Activated naive CD4-positive, alpha-beta T cell treated with anti-CD3 and anti-CD28 coated beads, Interleukin-2, amount 50 U/mL, for 72 hours (primary cell): ENCODE data around the gene CPSF4. TPM values are rescaled to one million over a fixed set of nuclear protein-coding genes. Genes with fewer than 3 reads are reported as not detected.

Experiments
- ATAC-seq, 2 donors: fragments of 150-1000 bp; cut with Tn5 transposase; 2 replicates each; pipeline ENCODE4 v1.10.0; 2021; ENCODE audit warnings: mild to moderate bottlenecking in 2 of 2, moderate library complexity in 2 of 2
- DNase-seq, 2 donors: peaks; one replicate each; pipeline ENCODE4 v3.0.0; 2021 to 2022; ENCODE audit warnings: low spot score in 2 of 2
- H3K27ac Mint-ChIP-seq, 2 donors: one replicate each; pipeline ENCODE4 v1.8.0; 2022; ENCODE audit warnings: mild to moderate bottlenecking in 2 of 2, mixed read lengths in 2 of 2
- H3K36me3 Mint-ChIP-seq, 2 donors: one replicate each; pipeline ENCODE4 v1.8.0; 2022; ENCODE audit warnings: mixed read lengths in 2 of 2
- H3K9me3 Mint-ChIP-seq, 2 donors: one replicate each; pipeline ENCODE4 v1.8.0; 2022; ENCODE audit warnings: mixed read lengths in 2 of 2
- total RNA-seq, 2 donors: library from RNA; stranded (reverse); gene quantifications; one replicate each; pipeline ENCODE4 v1.2.3, GENCODE V29; 2022

Gene CPSF4
- total RNA-seq = 10 to 100 TPM; 47.5 to 62.1 TPM

DNA sequence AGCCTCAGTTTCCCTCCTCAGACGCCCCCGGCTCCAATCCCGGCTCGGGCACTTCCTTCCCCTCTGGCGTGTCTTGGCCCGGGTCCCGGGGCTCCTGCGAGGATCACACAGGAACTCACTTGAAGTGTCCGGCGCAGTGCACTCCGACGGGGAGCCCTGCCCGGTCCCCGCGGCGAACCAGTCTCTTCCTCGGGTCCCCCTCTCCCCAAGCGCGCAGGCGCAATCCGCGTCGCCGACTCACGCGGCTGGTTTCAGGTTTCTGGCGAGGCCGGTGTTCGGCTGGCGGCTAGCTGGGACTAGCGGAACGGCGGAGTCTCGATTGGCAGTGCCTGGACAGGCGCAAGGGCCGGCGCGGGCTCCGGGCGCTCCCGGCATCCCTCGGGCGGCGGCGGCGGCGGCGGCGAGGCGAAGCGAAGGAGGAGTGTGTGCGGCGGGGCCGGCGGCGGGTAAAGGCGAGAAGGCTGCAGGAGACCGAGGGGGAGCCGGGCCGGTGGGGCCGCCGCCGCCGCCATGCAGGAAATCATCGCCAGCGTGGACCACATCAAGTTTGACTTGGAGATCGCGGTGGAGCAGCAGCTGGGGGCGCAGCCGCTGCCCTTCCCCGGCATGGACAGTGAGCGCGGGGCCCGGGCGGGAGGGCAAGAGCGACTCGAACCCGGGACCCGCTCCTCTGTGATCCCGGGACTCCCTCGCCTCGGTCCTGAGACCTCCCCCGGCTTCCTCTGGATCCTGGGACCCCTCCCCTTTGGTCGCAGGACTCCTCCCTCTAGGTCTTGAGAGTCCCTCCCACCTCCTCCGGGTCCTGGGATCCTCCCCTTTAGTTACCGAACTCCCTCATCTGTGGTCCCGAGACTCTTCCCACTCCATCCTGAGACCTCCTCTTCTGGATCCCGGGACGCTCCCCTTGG, at the start of gene CPSF4, which contains the start of gene PTCD1:
Gene CPSF4 (plus strand): TSS at position 371 of the 908 bp plus-strand sequence. CDS start 140 bp downstream, at position 511.
Gene PTCD1 (minus strand): TSS at position 226 of the 908 bp plus-strand sequence. CDS start 3,556 bp downstream, outside the sequence.
- Mint-ChIP-seq H3K36me3 (peaks cover 12 to 32% of the 10 kb centered on the region in 2 donors), H3K9me3 (no peaks in the 10 kb centered on the region), H3K27ac (peak within 1 kb of the TSS; percentile 89 to 99)
- DNase-seq (peak; percentile 91 to 94), ATAC-seq (peak; percentile 89 to 92)

GRCh38 chr7:99389772-99390171, 49.0 kb upstream of the CPSF4 start:
- no peak for DNase-seq
- Mint-ChIP-seq H3K27ac (no peak overlapping the region), H3K9me3 (no peaks in the 10 kb centered on the region), H3K36me3 (peaks cover 7 to 21% of the 10 kb centered on the region in 2 donors)
- ATAC-seq = no peak

DNA sequence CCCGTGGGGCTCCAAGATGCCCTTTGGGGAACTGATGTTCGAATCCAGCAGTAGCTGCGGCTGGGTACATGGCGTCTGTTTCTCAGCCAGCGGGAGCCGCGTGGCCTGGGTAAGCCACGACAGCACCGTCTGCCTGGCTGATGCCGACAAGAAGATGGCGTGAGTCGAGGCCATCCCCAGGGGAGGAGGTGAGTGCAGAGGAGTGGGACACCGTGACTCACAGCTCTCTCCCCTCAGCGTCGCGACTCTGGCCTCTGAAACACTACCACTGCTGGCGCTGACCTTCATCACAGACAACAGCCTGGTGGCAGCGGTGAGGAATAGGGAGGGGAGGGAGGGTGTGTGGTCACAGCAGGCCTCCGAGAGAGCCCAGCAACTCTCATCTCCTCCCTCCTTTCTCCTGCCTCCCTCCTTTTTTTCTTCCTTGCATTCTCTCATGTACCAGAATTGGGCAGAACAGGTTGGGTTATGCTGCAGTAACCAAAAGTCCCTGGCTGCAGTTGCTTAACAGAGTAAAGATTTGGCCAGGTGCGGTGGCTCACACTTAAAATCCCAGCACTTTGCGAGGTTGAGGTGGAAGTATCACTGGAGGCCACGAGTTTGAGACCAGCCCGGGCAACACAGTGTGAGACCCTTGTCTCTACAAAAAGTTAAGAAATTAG, 47.7 kb upstream of the CPSF4 start:
- DNase-seq (no peak), ATAC-seq (no peak)
- Mint-ChIP-seq H3K9me3 (no peaks in the 10 kb centered on the region), H3K36me3 (peaks cover 7 to 21% of the 10 kb centered on the region in 2 donors), H3K27ac (peak overlapping the region; percentile 35 to 60)

- Mint-ChIP-seq H3K9me3 (no peaks in the 10 kb centered on the region), H3K36me3 (peaks cover 7 to 21% of the 10 kb centered on the region in 2 donors), H3K27ac (peak overlapping the region; percentile 47 to 75)
- DNase-seq = no peak
- no peak for ATAC-seq
Observed at GRCh38 chr7:99392046-99392445, 46.7 kb upstream of the CPSF4 start.

GRCh38 chr7:99392659-99393354, 45.9 kb upstream of the CPSF4 start:
- Mint-ChIP-seq H3K27ac (peak overlapping the region; percentile 75 to 85), H3K9me3 (no peaks in the 10 kb centered on the region), H3K36me3 (peaks cover 7 to 23% of the 10 kb centered on the region in 2 donors)
- ATAC-seq (peak; percentile 77 to 89), DNase-seq (peak in 1 of 2 donors; percentile 75)

- Mint-ChIP-seq H3K36me3 (peaks cover 0 to 26% of the 10 kb centered on the region in 2 donors), H3K9me3 (no peaks in the 10 kb centered on the region), H3K27ac (peak overlapping the region; percentile 75 to 90)
- DNase-seq = no peak
- peak in 1 of 2 donors; percentile 17 for ATAC-seq
Observed at GRCh38 chr7:99393355-99394187, 45.2 kb upstream of the CPSF4 start.

GRCh38 chr7:99394188-99394502, 44.6 kb upstream of the CPSF4 start:
- Mint-ChIP-seq H3K27ac (peak overlapping the region; percentile 75 to 90), H3K36me3 (peaks cover 0 to 26% of the 10 kb centered on the region in 2 donors), H3K9me3 (no peaks in the 10 kb centered on the region)
- DNase-seq (no peak), ATAC-seq (no peak)

DNA sequence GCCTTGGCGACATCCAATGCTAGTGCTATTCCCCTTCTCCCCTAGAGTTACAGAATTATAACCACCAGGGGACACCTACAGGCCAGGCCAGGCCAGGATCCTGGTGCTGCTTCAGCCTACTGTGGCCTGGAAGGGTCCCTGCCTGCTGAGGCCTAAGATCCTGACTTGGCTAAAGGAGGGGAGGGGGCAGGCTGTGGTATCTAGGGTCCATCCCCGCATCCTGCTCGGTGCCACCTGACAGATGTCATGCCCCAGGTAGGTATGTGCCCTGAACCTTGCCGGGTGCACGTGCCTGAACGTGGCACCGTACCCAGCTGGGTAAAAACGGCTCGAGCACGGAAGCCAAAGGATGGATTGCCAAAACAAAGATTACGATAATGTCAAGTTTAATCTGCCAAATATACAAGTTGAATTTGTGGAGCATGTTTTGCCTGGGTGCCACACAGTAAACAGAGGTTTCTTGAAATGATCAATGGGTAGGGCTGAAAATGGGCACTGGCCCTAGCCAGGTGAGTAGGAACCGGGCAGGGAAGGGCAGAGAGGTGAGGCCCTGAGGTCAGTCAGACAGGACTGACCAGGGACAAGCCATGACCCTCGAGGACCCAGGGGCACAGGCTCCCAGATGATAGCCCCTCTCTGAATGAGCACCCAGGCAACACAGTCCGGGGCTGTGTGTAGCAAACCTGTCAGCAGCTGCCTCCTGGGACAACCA, 43.0 kb upstream of the CPSF4 start:
- DNase-seq = no peak
- peak overlapping the region; percentile 68 to 81 for H3K27ac Mint-ChIP-seq
- ATAC-seq = no peak
- peaks cover 3 to 25% of the 10 kb centered on the region in 2 donors for H3K36me3 Mint-ChIP-seq
- H3K9me3 Mint-ChIP-seq = no peaks in the 10 kb centered on the region

DNA sequence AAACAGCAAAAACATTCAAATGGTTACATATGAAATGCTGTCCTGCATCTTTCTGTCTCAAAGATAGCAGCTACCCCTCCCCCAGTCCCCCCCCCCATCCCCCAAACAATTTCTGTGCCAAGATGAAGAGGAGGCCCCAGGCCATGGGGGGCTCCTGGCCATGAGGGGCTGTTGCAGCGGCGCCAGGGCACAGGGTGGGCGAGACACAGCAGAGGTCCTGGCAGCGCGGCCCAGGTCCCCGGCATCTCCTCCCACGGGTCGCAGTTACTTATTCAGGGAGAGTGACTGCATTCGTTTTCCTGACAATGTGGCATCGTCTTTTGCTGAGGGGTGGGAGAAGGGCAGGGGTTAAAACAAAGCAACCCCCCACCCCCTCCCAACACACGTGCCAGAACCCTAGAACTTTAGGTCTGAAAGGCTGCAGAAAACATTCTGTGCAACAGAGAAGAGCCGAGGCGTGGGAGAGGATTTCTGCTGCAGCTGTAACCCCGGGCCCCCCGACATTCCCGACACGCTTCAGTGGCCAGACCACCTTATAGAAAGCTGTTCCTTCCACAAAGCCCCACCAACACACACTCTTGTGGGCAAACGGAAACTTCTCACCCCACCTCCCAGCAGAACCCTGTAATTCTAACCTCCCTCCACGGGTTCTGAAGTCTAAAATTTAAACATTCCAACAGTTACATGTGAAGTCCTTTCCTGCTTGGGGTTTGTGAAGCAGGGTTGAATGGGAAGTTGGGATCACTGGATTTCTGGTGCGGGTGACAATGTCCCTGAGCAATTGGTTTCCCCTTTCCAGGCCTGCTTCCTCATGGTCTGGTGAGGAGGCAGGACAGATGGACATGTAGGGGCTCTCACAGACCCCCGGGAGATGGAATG, 42.1 kb upstream of the CPSF4 start:
- peak overlapping the region; percentile 79 to 83 for H3K27ac Mint-ChIP-seq
- no peaks in the 10 kb centered on the region for H3K9me3 Mint-ChIP-seq
- DNase-seq (no peak), ATAC-seq (no peak)
- peaks cover 7 to 24% of the 10 kb centered on the region in 2 donors for H3K36me3 Mint-ChIP-seq

GRCh38 chr7:99397297-99397983, 41.3 kb upstream of the CPSF4 start:
- Mint-ChIP-seq H3K9me3 (no peaks in the 10 kb centered on the region), H3K36me3 (peaks cover 7 to 22% of the 10 kb centered on the region in 2 donors), H3K27ac (peak overlapping the region; percentile 79 to 83)
- ATAC-seq (no peak), DNase-seq (no peak)

DNA sequence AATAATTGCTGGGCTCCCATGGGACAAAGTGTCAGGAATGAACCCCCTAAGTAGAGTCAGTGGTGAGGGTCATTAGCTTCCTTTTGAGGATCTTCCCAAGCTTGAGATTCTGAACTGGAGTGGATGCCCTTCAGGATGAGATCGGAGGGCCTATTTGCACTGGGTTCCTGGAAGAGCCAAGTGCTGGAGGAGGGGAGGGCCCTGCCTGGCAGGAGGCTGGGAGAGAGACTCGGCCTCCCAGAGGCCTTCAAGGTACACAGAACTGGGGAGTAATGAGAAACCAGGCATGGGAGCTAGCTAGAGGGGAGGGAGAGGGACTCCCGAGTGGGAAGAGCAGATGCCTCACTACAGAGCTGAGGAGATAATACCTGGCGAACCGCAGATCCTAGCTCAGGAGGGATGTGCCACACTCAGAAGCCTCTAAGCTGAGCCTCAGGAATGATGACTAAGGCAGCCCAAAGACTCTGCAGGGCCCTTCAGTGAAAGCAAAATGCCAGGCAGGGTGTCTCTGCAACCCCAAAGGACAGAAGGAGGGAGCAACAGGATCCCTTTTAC, 39.8 kb upstream of the CPSF4 start:
- Mint-ChIP-seq H3K27ac (peak overlapping the region; percentile 83 to 92), H3K36me3 (peaks cover 17 to 31% of the 10 kb centered on the region in 2 donors), H3K9me3 (no peaks in the 10 kb centered on the region)
- ATAC-seq = no peak
- DNase-seq = no peak

DNA sequence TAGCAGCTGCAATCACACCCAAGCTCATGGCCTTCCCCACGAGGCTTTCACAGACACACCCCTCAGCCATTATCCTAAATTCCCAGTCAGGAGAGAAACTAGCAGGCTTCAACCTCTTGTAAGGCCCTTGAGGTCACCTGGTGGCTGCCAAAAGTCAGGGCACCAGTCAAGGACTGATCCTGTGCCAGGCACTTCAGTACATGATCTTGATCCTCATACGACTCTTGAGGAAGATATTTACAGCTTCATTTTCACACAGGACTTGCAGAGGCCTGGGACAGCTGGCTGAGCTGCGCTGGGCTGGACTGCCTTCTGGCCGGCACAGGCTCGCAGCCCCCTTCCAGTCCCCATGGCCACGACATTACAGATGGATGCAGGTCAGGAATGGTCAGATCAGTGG, 39.1 kb upstream of the CPSF4 start:
- ATAC-seq (no peak), DNase-seq (no peak)
- no peaks in the 10 kb centered on the region for H3K9me3 Mint-ChIP-seq
- peak overlapping the region in 1 of 2 donors; percentile 92 for H3K27ac Mint-ChIP-seq
- H3K36me3 Mint-ChIP-seq = peaks cover 17 to 32% of the 10 kb centered on the region in 2 donors

DNA sequence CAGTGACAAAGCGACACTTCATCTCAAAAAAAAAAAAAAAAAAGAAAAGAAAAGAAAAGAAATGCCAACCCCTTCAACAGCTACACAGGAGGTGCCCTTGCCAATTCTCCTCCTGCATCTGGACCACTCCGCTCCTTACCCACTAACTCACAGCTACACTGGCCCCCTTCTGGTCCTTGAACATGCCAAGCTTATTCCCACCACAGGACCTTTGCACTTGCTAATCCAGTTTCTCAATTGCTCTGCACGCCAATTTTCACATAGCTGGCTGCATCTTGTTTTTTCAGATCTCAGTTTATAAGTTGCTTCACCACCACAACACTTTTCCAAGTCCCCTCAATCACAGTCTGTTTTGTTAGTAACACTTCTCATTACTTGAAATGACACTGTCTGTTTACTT, 35.9 kb upstream of the CPSF4 start:
- Mint-ChIP-seq H3K36me3 (peaks cover 27 to 40% of the 10 kb centered on the region in 2 donors), H3K27ac (peak overlapping the region; percentile 0 to 4), H3K9me3 (no peaks in the 10 kb centered on the region)
- DNase-seq = no peak
- no peak for ATAC-seq

DNA sequence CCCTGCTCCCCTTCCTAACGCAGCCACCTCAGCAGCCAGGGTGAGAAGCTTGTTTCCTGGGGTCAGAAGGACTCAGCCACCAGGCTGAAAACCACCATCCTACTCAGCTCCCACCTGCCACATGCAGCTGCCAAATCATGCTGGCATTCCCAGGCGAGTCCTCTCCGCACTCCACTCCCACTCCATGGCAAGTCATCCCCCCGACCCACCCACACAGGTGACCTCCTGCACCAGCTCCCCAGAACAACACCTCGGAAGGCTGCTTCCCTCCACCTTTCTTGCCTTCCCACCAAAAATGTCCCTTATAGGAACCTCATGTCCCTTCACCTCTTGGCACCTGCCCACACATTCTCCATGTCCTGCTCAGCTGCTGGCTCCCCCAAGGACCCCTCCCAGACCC, 35.0 kb upstream of the CPSF4 start:
- Mint-ChIP-seq H3K9me3 (no peaks in the 10 kb centered on the region), H3K36me3 (peaks cover 31 to 42% of the 10 kb centered on the region in 2 donors), H3K27ac (peak overlapping the region; percentile 4 to 39)
- DNase-seq (no peak), ATAC-seq (no peak)
